ENCODE data around the gene EBF3. TPM values are rescaled to one million over a fixed set of nuclear protein-coding genes. Genes with fewer than 3 reads are reported as not detected.

The EBF3 gene
- total RNA-seq, 1 experiment from 2014 or later: 0.22 TPM

DNA sequence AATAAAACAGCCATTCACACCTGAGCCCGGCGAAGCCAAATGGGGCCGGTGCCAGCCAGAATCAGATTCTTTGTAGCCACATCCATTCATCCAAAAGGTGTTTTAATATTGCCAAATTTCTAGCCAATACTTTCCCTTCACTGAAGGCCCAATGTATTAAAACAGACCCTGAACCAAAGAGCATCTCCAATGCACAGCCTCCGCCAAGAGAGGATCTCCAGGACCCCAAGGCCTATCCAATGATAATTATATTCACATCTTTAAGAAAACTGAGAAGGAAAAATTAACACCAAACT, 12.2 kb downstream of the EBF3 start:
- H2BK15ac ChIP-seq (ENCODE audit: low read depth, low read length): no peak overlapping the region
- no peak overlapping the region for H4K8ac ChIP-seq (replicated peaks; ENCODE audit: insufficient read length, low read depth, low read length)
- no peak overlapping the region for H3K27ac ChIP-seq (ENCODE audit: insufficient read length, low read depth, low read length)
- no peaks in the 10 kb centered on the region for H3K9me3 ChIP-seq (ENCODE audit: control insufficient read depth, low read depth, low read length)
- H3K27me3 ChIP-seq (ENCODE audit: insufficient read depth, low read length): peaks cover 22% of the 10 kb centered on the region; the same call in 1 of the 2 replicates
- no peak overlapping the region for H3K23ac ChIP-seq (ENCODE audit: insufficient read length, low read depth, low read length)
- TF ChIP-seq, protein P1, sequence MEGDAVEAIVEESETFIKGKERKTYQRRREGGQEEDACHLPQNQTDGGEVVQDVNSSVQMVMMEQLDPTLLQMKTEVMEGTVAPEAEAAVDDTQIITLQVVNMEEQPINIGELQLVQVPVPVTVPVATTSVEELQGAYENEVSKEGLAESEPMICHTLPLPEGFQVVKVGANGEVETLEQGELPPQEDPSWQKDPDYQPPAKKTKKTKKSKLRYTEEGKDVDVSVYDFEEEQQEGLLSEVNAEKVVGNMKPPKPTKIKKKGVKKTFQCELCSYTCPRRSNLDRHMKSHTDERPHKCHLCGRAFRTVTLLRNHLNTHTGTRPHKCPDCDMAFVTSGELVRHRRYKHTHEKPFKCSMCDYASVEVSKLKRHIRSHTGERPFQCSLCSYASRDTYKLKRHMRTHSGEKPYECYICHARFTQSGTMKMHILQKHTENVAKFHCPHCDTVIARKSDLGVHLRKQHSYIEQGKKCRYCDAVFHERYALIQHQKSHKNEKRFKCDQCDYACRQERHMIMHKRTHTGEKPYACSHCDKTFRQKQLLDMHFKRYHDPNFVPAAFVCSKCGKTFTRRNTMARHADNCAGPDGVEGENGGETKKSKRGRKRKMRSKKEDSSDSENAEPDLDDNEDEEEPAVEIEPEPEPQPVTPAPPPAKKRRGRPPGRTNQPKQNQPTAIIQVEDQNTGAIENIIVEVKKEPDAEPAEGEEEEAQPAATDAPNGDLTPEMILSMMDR (conservative IDR thresholded peaks at IDR 0.05): no peak
- Mint-ChIP-seq H3K4me3 (no peak overlapping the region), H3K4me1 (peaks cover 19 to 35% of the 10 kb centered on the region in 2 experiments), H3K36me3 (ENCODE audit: insufficient read depth in 1 of 3, low read depth in 3 of 3) (no peaks in the 10 kb centered on the region), H3K27me3 (ENCODE audit: low read depth) (peaks cover 68% of the 10 kb centered on the region), H3K27ac (no peak overlapping the region), H3K9me3 (no peaks in the 10 kb centered on the region; a peak in 1 of 5 replicates)
- no peak overlapping the region for H2AFZ ChIP-seq (ENCODE audit: low read length)
- H3K18ac ChIP-seq (ENCODE audit: insufficient read length, low read depth, low read length): no peak overlapping the region
- no peak overlapping the region for H2AK5ac ChIP-seq (ENCODE audit: insufficient read length, low read length)
- H2BK120ac ChIP-seq (ENCODE audit: low read depth, low read length, poor library complexity, severe bottlenecking): no peak overlapping the region
- no peaks in the 10 kb centered on the region for H4K20me1 ChIP-seq (ENCODE audit: control insufficient read depth, insufficient read depth, insufficient read length)
- no peak overlapping the region for H2BK5ac ChIP-seq (ENCODE audit: insufficient read length, low read length)
- H4K5ac ChIP-seq (ENCODE audit: insufficient read length, low read depth, low read length): no peak overlapping the region
- H3K79me1 ChIP-seq (ENCODE audit: insufficient read depth, low read depth, low read length, poor library complexity, severe bottlenecking): no peaks in the 10 kb centered on the region
- no peaks in the 10 kb centered on the region for H3K23me2 ChIP-seq (ENCODE audit: insufficient read length, low read depth, low read length, poor library complexity, severe bottlenecking)
- no peaks in the 10 kb centered on the region for H3K79me2 ChIP-seq (ENCODE audit: insufficient read depth, low read length)
- H4K91ac ChIP-seq (ENCODE audit: insufficient read length, low read depth, low read length): no peak overlapping the region
- H3K4me2 ChIP-seq (ENCODE audit: insufficient read depth, insufficient read length, low read length): no peak overlapping the region
- no peak overlapping the region for H3K14ac ChIP-seq (ENCODE audit: insufficient read depth, low read length)
- H3K56ac ChIP-seq (ENCODE audit: insufficient read length, low read depth, low read length): no peak overlapping the region
- no peak overlapping the region for H2BK20ac ChIP-seq (ENCODE audit: low read depth, low read length, poor library complexity, severe bottlenecking)
- H3K4me1 ChIP-seq (ENCODE audit: insufficient read depth, low read length): no peaks in the 10 kb centered on the region
- H3T11ph ChIP-seq (ENCODE audit: low read length): no peak overlapping the region
- no peak overlapping the region for H3K4ac ChIP-seq (ENCODE audit: low read depth, low read length)
- H2BK12ac ChIP-seq (ENCODE audit: insufficient read length, low read depth, low read length): no peak overlapping the region
- WGBS (ENCODE audit: extremely low coverage, insufficient read length, low lambda C conversion rate): no CpG with 5 or more reads among the region's 4 CpGs
- H3K9ac ChIP-seq (ENCODE audit: extremely low read depth, insufficient read length, low read length): no peak overlapping the region
- DNase-seq: no peak
